ENCODE data around the gene TEDC1. TPM values are rescaled to one million over a fixed set of nuclear protein-coding genes. Genes with fewer than 3 reads are reported as not detected.
A peak's percentile ranks its signal among the peaks of the same experiment; 100 is the strongest.

Gene TEDC1
- total RNA-seq, 1 experiment from 2014 or later, result 17.9 TPM

GRCh38 chr14:105490572-105491365 lies at the start of gene TEDC1 (continued):
- no peak for TF ChIP-seq ZSCAN18 (CRISPR knock-in tag; IDR thresholded peaks at IDR 0.05)
- TF ChIP-seq CDX4 (CRISPR knock-in tag; IDR thresholded peaks at IDR 0.05; ENCODE audit: borderline replicate concordance), result no peak
- TF ChIP-seq ZNF121 (CRISPR knock-in tag; IDR thresholded peaks at IDR 0.05), result no peak
- TF ChIP-seq, protein P1, sequence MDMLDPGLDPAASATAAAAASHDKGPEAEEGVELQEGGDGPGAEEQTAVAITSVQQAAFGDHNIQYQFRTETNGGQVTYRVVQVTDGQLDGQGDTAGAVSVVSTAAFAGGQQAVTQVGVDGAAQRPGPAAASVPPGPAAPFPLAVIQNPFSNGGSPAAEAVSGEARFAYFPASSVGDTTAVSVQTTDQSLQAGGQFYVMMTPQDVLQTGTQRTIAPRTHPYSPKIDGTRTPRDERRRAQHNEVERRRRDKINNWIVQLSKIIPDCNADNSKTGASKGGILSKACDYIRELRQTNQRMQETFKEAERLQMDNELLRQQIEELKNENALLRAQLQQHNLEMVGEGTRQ (CRISPR knock-in tag; IDR thresholded peaks at IDR 0.05), result no peak; the same call in 1 of the 2 replicates
- peak; percentile 54; the same call in 1 of the 2 replicates for TF ChIP-seq TP53 (CRISPR knock-in tag; IDR thresholded peaks at IDR 0.05)
- TF ChIP-seq NR2C2 (CRISPR knock-in tag; IDR thresholded peaks at IDR 0.05), result no peak
- peak; percentile 94 for TF ChIP-seq E2F4 (CRISPR knock-in tag; IDR thresholded peaks at IDR 0.05; ENCODE audit: borderline replicate concordance, low read depth)
- TF ChIP-seq, protein P2, sequence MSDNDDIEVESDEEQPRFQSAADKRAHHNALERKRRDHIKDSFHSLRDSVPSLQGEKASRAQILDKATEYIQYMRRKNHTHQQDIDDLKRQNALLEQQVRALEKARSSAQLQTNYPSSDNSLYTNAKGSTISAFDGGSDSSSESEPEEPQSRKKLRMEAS (CRISPR knock-in tag; IDR thresholded peaks at IDR 0.05), result peak; percentile 61; the same call in 1 of the 2 replicates
- 0 out of 2 replicates have a peak, but pooled peaks have one; percentile 40 for TF ChIP-seq FOXP4 (CRISPR knock-in tag; IDR thresholded peaks at IDR 0.05)
- peak; percentile 92 for TF ChIP-seq GABPB1 (CRISPR knock-in tag; IDR thresholded peaks at IDR 0.05)
- TF ChIP-seq AR (CRISPR knock-in tag; IDR thresholded peaks at IDR 0.05), result no peak
- peak; percentile 79 for TF ChIP-seq SP1 (CRISPR knock-in tag; conservative IDR thresholded peaks at IDR 0.05)
- TF ChIP-seq, protein P3, sequence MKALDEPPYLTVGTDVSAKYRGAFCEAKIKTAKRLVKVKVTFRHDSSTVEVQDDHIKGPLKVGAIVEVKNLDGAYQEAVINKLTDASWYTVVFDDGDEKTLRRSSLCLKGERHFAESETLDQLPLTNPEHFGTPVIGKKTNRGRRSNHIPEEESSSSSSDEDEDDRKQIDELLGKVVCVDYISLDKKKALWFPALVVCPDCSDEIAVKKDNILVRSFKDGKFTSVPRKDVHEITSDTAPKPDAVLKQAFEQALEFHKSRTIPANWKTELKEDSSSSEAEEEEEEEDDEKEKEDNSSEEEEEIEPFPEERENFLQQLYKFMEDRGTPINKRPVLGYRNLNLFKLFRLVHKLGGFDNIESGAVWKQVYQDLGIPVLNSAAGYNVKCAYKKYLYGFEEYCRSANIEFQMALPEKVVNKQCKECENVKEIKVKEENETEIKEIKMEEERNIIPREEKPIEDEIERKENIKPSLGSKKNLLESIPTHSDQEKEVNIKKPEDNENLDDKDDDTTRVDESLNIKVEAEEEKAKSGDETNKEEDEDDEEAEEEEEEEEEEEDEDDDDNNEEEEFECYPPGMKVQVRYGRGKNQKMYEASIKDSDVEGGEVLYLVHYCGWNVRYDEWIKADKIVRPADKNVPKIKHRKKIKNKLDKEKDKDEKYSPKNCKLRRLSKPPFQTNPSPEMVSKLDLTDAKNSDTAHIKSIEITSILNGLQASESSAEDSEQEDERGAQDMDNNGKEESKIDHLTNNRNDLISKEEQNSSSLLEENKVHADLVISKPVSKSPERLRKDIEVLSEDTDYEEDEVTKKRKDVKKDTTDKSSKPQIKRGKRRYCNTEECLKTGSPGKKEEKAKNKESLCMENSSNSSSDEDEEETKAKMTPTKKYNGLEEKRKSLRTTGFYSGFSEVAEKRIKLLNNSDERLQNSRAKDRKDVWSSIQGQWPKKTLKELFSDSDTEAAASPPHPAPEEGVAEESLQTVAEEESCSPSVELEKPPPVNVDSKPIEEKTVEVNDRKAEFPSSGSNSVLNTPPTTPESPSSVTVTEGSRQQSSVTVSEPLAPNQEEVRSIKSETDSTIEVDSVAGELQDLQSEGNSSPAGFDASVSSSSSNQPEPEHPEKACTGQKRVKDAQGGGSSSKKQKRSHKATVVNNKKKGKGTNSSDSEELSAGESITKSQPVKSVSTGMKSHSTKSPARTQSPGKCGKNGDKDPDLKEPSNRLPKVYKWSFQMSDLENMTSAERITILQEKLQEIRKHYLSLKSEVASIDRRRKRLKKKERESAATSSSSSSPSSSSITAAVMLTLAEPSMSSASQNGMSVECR (CRISPR knock-in tag; IDR thresholded peaks at IDR 0.05; ENCODE audit: borderline replicate concordance), result 0 out of 2 replicates have a peak, but pooled peaks have one; percentile 56
- TF ChIP-seq, protein P4, sequence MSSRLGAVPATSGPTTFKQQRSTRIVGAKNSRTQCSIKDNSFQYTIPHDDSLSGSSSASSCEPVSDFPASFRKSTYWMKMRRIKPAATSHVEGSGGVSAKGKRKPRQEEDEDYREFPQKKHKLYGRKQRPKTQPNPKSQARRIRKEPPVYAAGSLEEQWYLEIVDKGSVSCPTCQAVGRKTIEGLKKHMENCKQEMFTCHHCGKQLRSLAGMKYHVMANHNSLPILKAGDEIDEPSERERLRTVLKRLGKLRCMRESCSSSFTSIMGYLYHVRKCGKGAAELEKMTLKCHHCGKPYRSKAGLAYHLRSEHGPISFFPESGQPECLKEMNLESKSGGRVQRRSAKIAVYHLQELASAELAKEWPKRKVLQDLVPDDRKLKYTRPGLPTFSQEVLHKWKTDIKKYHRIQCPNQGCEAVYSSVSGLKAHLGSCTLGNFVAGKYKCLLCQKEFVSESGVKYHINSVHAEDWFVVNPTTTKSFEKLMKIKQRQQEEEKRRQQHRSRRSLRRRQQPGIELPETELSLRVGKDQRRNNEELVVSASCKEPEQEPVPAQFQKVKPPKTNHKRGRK (CRISPR knock-in tag; IDR thresholded peaks at IDR 0.05; ENCODE audit: borderline replicate concordance), result no peak
- TF ChIP-seq CBFB (CRISPR knock-in tag; IDR thresholded peaks at IDR 0.05; ENCODE audit: low read depth), result no peak
- TF ChIP-seq, protein P5, sequence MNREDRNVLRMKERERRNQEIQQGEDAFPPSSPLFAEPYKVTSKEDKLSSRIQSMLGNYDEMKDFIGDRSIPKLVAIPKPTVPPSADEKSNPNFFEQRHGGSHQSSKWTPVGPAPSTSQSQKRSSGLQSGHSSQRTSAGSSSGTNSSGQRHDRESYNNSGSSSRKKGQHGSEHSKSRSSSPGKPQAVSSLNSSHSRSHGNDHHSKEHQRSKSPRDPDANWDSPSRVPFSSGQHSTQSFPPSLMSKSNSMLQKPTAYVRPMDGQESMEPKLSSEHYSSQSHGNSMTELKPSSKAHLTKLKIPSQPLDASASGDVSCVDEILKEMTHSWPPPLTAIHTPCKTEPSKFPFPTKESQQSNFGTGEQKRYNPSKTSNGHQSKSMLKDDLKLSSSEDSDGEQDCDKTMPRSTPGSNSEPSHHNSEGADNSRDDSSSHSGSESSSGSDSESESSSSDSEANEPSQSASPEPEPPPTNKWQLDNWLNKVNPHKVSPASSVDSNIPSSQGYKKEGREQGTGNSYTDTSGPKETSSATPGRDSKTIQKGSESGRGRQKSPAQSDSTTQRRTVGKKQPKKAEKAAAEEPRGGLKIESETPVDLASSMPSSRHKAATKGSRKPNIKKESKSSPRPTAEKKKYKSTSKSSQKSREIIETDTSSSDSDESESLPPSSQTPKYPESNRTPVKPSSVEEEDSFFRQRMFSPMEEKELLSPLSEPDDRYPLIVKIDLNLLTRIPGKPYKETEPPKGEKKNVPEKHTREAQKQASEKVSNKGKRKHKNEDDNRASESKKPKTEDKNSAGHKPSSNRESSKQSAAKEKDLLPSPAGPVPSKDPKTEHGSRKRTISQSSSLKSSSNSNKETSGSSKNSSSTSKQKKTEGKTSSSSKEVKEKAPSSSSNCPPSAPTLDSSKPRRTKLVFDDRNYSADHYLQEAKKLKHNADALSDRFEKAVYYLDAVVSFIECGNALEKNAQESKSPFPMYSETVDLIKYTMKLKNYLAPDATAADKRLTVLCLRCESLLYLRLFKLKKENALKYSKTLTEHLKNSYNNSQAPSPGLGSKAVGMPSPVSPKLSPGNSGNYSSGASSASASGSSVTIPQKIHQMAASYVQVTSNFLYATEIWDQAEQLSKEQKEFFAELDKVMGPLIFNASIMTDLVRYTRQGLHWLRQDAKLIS (CRISPR knock-in tag; IDR thresholded peaks at IDR 0.05; ENCODE audit: borderline replicate concordance), result no peak
- TF ChIP-seq ZNF423 (CRISPR knock-in tag; IDR thresholded peaks at IDR 0.05), result peak; percentile 92
